GF-D8 (cell line): Measurements from ENCODE around the gene PREX1.

Experiments used
- DNase-seq: peaks from one replicate; lab custom pipeline; 2025; lab: John Stamatoyannopoulos, UW

Gene PREX1

DNA sequence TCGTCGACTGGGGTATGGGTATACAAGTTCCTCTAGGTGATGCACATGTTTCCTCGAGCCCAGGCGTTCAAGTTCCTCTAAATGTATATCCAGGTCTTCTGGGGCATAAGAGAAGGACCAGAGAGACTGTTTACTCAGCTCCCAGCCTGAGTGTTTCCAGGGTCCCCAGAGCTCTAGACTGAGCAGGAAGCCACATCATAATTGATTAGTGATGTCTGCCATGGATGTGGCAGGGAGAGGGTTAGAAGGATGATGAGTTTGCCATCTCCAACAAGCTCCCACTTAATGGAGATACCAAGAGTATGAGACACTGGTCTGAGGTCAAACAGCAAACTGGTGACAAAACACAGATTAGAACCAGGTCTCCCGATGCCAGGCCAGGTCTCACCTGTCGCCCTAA lies 74.8 kb downstream of the PREX1 start:
- no peak for DNase-seq

DNA sequence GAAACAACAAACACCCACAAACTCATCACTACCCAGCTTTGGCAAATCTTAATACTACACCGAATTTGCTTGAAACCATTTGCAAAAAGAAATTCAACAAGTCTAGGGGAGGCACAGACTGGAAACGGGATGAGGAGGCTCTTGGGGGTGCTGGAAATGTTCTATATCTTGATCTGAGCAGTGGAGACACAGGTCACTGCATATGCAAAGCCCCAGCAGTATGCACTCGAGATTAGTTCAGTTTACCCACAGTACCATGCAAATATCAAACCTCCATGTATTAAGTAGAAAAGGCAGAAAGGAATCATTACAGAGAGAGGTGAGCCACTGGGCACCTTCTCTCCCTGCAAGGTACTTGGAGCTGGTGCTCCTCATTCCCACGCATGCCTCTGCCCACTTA lies 75.9 kb downstream of the PREX1 start:
- no peak for DNase-seq

DNA sequence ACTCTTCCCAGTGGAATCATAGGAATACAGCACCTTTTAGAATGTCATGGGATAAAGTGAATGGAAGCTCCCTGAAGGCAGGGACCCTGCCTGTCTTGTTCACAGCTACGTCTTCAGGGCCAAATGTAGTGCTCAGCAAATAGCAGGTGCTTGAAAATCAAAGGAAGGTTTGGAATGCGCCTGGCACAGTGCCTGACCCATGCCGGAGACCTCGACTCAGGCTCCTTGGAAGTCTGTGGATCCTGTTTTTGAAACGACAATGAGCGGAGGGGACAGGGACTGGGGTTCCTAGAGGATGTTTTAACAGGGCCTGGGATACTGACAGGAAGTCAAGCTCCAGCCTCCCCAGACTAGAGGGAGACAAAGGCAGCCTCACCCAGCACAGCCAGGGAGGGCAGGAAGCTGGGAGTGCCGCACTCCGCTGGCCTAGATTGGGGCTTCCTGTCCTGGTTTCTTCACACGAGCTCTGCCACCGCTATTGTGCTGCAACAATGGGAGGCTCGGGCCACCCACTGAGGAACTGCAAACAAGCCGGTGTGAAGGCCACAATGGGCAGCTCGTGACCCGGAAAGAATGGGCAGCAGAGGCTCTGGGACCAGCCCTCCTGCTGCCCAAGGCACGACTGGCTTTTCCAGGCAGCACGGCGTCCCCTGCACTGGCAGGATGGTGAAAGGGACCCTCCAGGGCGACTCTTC lies 76.7 kb downstream of the PREX1 start:
- DNase-seq = peak; percentile 68

DNA sequence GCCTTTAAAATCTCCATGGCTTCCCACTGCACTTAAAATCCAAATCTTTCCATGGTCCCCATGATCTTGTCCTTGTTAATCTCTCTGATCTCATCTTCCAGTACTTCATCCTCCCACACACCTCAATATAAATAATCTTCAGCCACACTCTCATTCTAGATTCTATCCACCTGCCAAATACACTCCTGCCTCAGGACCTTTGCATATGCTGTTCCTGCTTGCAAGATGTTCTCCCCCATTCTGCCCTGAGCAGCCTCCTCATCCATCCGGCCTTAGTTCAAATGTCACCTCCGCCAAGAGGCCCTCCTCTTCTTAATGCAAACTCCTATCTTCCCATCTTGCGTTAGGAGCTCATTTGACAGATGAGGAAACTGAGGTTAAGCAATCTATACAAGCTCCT lies 77.4 kb downstream of the PREX1 start:
- no peak for DNase-seq

DNA sequence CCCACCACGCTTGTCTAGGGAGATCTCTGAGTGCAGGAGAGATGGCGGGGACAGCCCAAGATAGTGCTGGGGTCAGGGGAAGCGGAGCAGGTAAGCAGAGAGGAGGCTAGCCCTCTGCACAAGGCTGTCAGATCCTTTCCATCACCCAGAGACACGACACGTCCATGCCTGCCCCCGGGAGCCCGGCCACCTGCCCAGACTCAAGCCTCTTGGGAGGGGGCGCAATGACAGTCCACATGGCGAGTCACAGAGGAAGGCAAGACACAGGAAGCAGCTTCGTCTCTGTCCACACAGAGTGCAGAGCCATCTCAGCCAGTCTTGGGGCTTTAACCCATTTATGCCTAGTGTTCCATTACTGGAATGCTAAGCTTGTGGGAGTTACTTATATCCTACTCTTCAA lies 78.4 kb downstream of the PREX1 start:
- no peak for DNase-seq

DNA sequence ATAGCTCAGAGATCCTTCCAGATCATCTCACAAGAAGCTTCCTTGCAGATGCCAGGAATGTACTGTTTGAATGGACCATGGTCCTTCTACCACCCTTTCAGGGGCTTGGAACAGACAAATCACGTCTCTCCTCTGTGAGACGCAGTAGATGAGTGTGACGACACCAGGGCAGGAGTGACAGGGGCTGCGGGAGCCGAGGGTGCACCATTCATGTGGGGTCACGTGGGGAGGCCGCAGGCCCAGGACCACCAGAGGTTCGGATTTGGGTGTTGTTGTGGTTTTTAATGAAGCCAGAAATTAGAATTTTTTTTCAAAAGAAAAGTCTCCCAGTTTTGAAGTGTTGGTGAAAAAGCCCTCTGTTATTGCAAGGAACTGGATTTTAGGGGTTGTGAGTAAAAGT lies 79.2 kb downstream of the PREX1 start:
- DNase-seq = no peak

DNA sequence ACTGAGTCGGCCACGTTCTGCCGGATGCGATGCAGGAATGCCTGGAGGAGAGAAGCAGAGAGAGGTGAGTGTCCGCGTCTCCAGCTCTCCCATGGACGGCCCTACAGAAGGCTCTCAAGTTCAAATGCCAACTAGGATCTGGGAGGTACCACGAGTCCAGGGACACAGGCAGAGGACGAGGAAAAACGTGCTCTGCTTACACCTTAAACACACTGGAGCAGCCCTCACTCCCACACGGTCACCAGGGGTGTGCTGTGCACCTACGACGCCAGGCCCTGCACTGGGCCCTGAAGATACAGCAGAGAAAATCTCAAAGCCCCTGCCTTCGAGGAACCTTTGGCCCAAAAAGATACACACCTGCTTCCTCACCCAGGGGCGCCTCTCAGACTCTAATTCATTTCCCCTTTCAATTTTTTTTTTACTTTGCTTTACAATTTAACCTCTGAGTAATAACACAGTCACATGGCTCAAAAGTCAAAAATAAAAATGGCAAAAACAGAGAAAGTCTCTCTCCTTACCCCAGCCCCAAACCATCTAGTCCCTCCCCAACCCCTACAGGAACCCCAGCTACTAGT lies 79.9 kb downstream of the PREX1 start:
- no peak for DNase-seq

DNA sequence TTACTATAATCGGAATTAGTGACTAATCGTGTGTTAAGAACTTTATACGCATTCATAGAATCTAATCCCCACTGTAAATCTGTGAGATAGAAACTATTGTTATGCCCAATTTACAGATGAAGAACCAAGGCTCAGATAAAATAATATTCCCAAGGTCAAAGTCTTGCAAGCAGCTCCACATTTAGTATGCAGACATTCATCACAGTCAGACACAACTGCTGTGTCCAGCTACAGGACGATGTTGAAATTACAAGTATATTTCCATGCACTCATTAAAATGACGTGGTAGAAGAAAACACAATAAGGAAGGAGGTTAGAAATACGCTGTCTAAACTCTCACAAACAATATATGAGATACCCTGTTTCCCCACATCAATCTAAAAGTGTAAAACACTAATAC lies 82.5 kb downstream of the PREX1 start:
- DNase-seq = no peak

DNA sequence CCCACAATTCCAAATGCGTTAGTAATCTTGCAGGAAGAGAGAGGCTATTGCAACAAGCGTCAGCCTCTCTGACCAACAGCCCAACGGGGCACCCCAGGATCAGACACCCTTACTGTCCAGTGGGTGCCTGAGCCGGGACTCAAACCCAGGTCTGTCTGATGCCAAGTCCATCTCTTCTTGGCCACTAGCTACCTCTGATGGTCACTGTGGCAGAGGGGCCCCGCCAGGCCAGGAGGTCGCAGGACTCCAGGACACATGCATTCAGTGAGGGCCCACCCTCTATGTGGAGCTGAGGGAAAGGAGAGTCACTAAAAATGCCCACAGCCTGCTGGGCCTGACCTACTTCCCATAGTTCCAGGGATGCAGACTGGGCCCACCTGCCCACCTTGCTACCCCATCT lies 83.3 kb downstream of the PREX1 start:
- DNase-seq = no peak

DNA sequence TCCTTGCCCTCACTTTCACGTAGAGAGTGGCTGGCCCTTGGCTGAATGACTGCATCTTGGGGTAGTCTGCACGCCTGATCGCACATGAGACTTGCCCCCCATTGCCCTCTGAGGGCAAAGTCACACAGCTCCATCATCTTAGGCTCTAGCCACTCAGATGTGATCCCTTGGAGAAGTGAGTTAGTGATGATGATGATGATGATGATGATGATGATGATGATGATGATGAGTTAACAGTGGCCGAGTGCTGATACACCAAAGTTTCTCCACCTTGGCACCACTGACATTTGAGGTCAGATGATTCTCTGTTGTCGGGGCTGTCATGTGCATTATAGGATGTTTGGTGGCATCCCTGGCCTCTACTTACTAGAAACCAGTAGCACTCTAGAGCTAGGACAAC lies 84.0 kb downstream of the PREX1 start:
- no peak for DNase-seq

DNA sequence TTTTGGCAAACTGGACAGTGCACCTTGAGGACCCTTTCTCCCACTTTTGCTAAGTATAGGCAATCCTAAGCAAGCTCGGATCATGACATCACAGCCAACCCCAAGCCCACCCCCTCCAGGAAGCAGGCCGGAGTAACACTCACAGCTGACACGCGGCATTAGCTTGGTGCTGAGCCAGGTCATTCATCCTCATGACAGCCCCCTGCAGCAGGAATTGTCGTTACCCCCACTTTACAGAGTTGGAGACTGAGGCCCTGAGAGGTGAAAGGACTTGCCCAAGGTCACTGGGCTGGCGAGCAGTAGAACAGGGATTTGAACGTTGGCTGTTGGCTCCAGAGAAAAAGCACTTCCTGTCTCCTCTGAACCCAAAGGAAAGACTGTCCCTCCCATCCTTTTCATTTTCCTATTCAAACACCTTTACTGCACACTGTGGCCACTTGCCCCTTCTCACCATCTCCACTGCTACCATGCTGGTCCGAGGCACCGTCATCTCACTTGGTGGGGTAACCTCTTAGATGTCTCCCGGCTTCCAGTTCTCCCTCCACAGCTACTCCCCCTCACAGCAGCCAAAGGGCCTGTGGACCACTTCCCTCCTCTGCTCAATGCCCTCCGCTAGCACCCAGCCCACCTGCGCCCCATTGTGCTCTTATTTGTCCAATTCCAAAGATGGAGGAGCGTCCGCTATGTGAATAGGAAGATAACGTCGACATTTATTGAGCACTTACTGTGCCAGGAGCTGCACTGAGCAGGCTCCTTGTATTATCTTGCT lies 84.7 kb downstream of the PREX1 start:
- DNase-seq = no peak

DNA sequence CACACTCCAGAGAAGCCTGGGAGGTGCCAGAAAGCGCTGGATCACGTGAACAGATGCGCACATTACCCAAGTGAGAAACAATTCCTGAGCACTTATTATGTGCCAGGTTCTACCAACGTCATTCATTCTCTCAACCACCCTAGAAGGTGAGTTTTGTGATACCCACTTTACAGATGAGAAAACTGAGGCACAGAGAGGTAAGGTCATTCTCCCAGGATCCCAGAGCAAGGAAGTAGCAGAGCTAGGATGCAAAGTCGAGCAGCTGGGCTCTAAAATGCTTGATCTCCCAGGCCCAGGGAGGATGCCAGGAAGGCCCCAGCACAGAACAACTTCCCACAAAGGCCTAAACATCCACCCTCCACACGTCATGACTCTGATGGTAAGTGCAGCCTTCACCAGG lies 85.6 kb downstream of the PREX1 start:
- no peak for DNase-seq

DNA sequence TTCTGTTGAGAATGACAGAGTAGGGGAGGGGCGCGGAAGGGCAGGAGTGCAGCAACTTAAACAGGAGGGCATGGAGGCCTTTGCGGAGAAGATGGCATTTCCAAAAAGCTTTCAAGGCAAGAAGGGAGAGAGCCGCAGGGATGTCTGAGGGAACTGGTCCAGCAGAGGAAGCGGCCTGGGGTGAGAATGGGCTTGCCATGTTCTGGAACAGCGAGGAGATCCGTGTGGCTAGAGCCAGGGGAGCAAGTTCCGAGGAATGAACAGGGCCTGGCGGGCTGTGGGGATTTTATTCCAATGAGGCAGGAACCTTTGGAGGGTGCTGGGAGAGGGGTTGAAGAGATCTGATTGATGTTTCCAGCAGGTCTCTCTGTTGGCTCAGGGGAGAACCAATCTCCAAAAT lies 86.1 kb downstream of the PREX1 start:
- DNase-seq = no peak

DNA sequence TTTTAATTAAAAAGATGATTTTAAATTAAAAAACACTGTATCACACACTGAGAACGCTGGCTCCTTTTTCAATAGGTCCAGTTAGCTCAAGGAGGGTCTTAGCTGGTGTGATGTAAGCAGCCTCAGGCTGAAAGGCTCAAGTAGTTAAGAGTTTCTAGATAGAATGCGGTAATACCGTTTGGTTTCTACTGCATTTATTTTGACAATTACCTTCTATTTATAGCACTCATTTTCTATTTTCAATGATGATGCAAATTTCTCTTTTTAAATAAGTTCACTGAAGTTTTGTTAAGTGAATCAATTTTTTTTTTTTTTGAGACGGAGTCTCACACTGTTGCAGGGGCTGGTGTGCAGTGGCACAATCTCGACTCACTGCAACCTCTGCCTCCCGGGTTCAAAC lies 87.1 kb downstream of the PREX1 start:
- no peak for DNase-seq

DNA sequence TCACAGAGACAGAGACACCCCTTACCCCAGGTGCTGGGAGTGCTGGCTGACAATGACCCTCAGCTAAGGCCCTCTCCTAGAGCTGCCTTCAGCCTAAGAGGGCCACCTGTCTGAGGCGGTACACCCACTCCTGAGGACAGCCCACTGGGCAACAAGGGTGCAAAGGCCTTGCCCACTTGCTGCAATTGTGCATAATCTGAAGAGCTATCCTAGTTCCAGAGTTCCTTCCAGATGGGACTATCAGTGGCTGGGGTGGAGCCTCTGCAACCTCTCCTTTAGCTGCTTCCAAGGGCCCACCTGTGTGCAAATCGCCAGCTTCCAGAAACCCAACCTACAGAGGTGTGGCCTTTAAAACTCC lies 87.5 kb downstream of the PREX1 start:
- no peak for DNase-seq

DNA sequence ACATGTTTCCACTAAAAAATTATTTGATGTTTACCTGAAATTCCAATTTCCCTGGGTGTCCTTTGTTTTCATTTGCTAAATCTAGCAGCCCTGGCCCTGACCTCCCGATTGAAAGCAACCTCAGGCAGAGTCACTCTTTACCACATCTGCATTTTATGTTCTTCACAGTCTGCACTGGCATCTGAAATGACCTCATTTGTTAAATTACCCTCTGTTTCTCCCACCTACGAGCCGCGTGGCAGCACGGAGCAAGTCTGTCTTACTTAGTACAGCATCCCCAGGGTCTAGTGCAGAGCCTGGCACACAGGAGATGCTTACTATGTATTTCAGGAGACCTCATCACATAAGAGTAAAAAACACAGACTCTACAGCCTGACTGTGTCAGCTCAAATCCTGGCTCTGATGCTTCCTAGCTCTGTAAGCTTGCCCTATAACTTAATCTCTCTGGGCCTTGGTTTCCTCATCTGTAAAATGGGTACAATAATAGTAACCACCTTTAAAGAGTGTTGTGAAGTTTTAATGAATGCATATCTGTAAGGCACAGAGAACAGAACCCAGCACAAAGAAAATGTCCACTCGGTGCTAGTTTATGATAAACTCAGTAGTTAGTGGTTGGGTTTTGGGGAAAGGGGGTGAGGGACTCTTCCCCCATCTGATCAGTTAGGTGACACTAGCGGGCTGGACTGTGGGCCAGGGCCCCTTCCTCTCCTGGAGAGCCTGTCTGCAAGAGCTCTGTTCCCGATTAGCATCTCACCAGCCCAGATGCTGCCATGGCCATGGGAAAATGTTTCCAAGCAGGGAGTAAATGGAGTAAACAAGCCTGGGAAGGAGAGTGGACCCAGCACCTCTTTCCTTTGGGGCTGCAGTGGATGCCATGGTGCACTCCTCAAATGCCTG lies 88.2 kb downstream of the PREX1 start:
- no peak for DNase-seq

DNA sequence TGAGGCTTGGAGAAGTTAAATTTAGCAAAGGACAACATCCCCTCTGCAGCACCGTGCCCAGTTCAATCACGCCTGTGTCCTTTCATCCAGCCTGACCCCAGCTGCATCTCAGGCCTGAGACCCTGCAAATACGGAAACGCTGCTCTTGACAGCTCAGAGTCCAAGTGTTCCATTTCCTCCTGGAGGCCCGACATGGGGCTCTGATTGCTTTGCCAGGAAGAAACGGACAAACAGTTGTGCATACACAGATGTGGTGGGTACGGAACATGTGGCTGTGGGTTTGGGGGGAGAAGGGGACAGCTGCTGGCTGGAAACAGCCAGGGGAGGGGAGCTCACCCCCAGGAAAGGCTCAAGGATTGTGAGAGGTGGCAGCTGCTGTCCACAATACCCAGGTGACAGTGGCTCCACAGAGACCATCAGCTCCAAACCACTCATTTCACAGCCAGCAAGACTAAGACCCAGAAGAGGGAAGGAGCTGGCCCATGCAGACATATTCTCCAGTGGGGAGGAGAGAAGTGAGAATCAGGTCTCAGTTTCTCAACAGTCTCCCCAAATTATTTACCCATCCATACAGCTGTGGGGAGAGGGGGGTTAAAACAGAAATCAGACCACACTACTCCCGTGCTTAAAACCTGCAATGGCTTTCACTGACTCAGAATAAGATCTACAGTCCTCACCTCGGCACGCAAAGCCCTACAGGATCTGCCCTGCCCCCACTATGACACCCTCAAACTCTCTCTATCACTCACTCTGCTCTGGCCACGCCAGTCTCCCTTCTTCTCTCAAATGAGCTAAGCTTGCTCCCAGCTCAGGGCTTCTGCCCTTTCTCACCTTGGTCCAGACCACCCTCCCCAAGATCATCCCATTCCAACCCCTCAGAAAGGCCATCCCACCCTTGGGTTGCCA lies 89.1 kb downstream of the PREX1 start:
- peak; percentile 71 for DNase-seq

DNA sequence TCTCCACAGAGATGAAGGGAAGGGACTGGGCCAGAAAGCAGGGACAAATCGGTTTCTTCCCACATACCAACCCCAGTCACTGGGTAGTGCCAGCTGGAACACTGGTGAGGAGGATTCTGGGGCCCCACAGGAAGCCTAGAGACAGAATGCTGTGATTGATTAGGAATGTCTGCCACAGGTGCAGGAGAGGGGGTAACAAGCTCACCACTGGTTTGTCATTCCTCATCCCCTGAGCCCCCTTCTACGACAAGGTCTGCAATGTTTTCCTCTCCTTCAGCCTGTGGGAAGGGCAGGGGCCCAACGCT lies 89.8 kb downstream of the PREX1 start:
- no peak for DNase-seq

DNA sequence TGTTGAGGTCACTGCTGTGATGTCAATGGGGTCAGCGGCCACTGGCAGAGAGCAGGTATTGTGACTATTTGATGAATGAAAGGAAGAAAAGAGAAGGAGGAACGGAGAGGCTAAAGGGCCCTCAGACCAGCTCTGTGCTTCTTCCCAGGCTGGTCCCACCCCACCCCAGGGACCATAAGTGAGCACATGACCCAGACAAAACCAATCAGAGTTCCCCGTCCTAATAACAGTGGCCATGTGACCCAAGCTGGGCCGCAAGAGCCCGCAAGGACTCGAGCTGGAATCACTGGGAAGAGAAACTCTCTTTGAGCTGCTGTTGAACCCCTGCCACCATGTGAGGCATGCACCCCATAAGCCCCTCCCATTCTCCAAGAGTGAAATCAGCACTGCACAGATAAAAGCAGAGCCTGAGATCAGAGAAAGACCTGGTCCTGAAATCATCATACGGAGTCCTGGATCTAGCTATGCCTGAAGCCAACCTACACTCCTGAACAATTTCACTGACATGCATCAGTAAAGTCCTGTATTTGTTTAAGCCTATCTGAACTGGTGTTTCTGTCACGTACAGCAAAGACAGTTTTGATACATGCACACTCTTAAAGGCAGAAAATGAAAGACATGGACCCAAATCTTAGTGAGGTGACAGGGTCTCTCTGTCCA lies 90.2 kb downstream of the PREX1 start:
- no peak for DNase-seq

DNA sequence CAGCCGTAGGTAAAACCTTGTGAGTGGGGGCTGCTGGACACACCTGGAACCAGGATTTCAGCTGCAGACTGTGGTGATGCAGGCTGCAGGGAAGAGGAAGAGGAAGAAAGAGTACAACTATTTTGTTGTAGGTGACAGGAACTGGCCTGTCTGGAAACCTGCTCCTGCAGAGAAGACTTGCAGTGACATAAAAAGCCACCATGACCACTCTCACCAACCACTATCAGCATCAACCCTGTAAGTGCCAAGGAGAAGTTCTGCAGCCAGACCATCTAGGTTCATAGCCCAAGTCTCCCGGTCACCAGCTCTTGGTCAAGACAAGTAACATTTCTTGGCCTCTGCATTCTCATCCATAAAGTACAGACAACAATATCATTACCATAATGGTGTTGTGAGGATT lies 91.2 kb downstream of the PREX1 start:
- peak; percentile 13 for DNase-seq

DNA sequence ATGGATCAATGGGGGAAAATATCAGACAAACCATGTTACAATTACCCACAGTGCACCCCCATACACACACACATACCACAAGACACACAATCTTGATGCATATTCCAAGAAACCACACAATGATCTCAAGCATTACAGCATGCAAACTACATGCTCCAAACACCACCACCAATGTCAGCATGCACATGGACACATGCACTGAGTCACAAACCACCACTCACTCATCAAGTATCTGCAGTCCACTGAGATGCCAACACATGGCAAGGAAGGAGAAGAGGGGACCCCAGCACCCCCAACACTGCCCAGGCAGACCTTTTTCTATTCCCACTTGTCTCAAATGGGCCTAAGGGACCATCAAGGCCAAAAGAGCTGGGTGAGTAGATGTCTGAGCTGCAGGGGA lies 91.6 kb downstream of the PREX1 start:
- DNase-seq = no peak
